GM18498 (cell line): ENCODE measurements around the gene TOP3A.

Source experiments
- ATAC-seq: cut with Tn5 transposase; IDR thresholded peaks from one replicate; pipeline ENCODE4 v1.9.1; 2021; ENCODE audit warnings: mild to moderate bottlenecking, moderate library complexity; ENCODE audit not compliant: unreplicated experiment

Gene TOP3A

DNA sequence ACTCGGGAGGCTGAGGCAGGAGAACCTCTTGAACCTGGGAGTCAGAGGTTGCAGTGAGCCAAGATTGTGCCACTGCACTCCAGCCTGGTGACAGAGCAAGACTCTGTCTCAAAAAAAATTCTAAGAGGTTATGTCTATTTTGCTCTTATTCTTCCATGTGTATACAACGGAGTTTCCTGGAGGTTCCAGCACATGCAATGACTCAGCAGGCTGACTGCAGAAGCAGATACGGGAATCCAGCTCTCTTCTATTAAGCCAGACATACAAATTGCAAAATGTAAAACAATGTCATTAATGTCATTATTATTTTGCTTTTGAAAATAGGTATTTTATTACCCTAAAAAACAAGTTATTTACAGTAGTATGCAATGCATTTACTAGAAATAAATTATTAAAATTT, 35.9 kb downstream of the TOP3A start:
- no peak for ATAC-seq

DNA sequence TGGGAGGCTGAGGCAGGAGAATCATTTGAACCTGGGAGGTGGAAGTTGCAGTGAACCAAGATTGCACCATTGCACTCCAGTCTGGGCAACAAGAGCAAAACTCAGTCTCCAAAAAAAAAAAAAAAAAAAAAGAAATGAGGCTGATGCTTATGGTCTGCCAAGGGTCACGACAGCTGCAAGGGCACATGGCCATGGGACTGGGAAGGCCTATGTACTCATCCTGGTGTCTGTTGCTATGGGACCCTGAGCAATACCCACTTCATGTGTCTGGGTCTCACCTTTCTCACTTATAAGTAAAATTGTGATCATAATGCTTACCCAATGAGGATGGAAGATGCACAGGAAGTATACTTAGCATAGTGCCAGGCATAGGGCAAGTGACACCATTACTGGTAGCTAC, 37.7 kb downstream of the TOP3A start:
- ATAC-seq, result no peak

DNA sequence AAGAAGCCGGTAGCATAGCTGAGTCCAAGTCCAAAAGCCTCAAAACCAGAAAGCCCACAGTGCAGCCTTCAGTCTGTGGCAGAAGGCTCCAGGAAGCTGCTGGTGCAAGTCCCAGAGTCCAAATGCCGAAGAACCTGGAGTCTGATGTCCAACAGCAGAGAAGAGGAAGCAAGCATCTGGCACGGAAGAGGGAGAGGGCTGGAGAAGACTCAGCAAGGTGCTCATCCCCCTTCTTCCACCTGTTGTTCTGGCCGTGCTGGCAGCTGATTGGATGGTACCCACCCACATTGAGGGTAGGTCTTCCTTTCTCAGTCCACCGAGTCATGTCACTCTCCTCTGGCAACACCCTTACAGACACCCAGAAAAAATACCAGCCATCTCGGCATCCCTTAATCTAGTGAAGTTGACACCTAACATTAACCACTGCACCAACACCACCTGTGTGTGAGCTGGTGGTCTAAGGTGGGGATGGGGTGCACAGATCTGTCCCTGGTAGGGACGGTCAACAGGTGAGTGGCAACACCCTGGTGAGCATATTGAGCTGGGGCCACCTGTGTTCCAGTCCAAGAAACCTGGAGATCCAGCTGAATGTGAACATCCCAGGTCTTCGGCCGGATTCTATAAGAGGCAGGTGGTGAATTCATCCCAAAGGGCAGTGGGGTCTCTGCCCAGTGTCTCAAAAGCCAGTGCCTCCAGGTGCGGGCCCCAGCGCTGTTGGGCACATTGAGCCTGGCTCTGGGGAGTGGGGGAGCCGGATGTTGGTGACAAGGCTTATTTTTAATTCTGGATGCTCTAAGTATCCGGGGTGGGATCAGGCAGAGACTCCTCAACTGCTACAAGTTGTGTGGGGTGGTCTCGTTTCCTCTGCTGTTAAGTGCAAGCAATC, 44.5 kb downstream of the TOP3A start:
- ATAC-seq, result no peak

DNA sequence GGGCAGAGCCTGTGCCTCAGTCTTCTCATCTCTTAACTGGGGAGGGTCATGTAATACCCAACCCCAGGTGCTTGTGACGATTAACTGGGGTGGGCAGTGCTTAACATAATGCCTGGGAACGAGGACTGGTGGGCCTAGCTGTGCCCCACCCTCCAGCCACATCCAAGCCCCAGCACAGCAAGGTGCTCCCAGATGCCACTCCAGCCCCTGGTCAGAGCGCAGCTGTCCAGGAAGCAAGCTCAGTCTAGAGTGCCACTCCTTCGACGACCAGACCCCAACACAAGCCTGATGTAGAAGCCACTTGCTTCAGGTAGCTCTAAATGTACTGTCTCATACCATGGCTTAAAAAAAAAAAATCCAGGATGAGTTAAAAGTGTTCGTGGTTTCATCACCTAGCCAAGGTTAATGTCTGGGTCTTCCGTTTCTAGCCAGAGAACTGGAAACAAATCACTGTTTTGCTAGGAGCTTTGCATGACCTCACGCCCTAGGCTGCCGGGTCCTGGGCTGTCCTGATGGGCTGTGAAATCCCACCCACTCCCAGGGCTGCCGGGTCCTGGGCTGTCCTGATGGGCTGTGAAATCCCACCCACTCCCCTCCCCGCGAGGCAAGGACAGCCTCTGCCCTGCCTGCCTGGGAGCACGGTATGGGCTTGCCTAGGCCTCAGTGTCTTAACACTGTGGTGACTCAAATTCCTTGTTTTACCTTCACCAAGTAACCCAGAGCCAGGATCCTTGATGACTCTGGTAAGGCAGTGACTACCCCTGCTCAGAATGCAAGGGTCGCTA, 46.7 kb downstream of the TOP3A start:
- ATAC-seq, result no peak

DNA sequence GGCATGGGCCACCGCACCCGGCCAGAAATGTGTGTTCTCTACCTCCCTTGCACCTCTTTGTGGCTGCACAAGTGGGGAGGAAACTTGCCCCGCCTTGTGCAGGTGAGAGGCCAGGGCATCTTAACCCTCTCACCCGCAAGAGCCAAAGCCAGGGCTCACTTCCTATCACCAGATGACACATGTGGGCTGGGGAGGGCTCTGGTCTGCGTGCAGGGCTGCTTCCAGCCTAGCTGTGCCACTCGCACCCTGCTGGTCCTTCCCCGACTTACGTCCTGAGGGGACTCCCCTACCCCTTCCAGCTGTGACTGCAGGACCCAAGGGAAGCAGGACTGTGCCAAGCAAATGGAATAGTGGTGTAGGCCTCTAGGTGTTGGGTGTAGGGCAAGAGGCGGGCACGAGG, 47.4 kb downstream of the TOP3A start:
- ATAC-seq, result no peak

DNA sequence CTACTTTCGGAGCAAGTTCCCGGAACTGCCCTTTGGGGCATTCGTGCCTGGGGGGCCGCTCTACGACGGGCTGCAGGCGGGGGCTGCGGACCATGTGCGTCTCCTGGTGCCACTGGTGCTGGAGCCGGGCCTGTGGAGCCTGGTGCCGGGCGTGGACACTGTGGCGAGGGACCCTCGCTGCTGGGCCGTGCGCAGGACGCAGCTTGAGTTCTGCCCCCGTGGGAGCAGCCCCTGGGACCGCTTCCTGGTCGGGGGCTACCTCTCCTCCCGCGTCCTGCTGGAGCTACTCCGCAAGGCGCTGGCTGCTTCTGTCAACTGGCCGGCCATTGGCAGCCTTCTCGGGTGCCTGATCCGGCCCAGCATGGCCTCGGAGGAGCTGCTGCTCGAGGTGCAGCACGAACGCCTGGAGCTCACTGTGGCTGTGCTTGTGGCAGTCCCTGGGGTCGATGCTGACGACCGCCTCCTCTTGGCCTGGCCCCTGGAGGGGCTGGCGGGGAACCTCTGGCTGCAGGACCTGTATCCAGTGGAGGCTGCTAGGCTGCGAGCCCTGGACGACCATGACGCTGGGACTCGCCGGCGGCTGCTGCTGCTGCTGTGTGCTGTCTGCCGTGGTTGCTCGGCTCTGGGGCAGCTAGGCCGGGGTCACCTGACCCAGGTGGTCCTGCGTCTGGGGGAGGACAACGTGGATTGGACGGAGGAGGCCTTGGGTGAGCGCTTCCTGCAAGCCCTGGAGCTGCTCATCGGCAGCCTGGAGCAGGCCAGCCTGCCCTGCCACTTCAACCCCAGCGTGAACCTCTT, 50.7 kb downstream of the TOP3A start:
- no peak for ATAC-seq

DNA sequence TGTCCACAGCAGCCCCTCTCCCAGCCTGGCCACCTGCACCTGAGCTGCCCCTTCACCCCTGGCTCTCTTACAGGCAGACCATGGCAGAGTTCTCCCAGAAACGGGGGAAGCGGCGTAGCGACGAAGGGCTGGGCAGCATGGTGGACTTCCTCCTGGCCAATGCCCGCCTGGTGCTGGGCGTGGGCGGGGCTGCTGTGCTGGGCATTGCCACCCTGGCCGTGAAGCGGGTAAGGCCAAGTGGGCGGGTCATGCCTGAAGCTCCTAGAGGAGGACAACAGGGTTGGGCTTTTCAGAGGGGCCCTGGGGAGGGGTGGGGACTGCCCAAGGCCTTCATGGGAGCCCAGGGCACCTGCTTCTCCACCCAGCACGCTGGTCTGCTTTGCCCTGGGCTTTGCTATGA, 52.2 kb downstream of the TOP3A start:
- ATAC-seq, result no peak

DNA sequence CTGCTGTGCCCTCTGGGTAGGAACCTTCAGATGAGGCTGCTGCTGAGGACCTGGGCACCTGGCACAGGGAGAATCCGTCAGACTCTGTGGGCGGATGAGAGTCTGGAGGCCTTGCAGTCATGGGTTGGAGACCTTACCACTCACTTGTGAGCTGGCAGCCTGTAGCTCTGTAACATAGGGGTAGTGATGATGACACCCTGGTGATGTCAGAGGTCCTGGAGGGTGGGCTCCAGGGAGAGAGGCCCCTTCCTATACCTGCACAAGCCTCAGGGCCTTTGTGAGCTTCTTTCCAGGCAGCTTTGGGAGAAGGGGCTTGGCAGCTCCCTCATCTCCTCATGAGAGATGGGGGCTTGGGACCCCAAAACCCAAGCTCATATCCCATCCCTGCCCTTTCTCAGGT, 52.7 kb downstream of the TOP3A start:
- ATAC-seq, result no peak

DNA sequence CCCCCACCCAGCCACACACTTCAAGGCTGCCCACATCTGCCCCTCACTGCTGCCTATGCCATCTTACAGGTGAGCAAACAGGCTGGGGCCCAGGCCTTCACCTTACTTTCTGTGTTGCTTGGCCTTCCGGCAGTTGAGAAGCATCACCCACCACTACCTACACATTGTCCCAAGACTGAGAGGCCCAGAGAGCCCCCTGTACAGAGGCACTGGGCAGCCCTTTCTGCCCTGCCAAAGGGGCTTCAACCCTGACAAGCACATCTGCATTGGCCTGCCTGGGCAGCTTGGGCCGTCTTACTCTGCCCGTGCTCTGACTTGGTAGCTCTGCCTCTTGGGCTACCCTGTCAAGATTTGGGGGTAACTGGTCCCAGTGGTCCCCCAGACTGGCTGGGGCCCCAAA, 53.1 kb downstream of the TOP3A start:
- ATAC-seq, result no peak

DNA sequence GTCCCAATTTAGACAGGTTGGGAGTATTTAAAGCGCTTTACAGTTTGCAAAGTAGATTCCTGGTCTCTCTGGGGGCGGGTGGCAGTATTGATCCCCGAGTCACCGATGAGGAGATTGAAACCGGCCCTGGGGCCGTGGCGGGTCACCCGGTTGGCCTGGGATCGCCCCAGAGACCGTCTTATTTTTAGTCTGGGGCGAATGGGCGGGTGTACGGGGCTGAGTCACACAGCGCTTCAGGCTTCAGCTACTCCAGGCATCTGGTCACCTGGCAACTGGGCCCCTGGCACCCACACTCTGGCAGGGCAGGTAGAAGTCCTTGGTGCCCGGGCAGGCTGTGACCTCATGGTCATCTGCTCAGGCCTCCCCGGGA, 53.7 kb downstream of the TOP3A start:
- ATAC-seq, result peak; percentile 9

DNA sequence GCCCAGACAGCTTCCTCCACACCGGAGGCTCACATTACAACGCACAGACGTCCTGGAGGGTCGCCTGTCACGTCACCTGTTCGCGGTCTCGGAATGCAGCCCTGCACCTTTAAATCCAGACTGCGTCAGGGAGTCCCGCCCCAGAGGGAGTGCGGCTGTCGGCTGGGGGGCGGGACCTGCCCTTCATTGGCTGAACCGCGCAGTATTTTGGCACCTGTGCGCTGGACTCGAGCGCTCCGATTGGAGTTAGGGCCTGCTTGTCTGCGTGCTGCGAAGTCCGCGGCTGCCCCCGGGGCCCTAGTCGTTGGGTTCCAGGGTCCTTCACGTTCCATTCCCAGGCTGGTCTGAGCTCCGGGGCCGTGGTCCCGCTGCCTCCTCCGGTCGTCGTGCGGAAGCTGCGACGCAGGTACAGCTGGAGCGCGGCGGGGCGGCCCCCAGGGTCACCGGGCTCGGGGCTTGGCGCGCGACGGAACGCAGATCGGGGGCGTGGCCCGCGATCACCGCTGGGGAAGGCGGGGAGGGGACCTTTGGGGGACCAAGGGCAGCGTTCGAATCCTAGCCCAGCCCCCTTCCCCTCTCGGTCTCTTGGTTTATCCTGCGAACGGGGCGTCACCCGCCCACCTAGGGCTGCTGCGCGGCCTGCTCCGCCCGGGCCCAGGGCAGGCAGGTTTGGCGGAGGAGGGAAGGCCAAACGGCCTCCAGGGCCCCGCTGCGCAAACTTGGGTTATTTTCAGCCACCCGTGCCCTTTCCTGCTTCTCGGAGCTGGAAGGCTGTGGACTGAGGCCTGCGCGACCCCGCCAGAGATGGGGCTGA, 54.3 kb downstream of the TOP3A start, which contains the start of gene MIEF2:
MIEF2 (plus strand) TSS at position 331 of the 814 bp plus-strand sequence. CDS start 2,059 bp downstream, outside the sequence.
- peak; percentile 81 for ATAC-seq

DNA sequence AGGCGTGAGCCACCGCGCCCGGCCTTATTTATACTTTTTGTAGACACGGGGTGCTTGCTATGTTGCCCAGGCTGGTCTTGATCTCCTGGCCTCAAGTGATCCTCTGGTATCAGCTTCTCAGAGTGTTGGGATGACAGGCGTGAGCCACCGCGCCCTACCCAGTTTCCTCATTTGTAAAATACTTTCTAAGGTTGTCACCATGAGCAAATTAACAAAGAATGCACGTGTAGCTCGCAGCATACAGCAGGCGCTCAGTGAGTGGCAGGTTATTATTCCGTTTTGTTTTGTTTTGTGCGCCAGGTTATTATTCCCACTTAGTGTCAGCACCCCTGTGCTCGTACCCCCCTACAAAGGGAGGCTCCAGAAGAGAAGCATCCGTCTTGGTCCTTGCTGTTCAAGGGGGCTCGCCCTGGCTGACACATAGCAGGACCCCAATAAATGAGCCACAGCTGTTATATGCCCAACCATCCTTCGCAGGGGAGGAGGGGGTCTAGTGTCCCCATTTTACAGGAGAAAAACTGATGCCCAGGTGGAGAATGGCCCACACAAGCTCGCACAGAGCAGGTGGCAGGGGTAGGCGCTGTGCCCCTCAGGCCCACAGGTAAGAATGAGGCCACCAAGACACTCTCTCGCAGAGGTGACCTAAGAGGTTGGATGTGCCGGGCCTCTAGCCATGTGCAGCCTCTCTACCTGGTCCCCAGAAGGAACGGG, 55.0 kb downstream of the TOP3A start:
- ATAC-seq, result no peak

DNA sequence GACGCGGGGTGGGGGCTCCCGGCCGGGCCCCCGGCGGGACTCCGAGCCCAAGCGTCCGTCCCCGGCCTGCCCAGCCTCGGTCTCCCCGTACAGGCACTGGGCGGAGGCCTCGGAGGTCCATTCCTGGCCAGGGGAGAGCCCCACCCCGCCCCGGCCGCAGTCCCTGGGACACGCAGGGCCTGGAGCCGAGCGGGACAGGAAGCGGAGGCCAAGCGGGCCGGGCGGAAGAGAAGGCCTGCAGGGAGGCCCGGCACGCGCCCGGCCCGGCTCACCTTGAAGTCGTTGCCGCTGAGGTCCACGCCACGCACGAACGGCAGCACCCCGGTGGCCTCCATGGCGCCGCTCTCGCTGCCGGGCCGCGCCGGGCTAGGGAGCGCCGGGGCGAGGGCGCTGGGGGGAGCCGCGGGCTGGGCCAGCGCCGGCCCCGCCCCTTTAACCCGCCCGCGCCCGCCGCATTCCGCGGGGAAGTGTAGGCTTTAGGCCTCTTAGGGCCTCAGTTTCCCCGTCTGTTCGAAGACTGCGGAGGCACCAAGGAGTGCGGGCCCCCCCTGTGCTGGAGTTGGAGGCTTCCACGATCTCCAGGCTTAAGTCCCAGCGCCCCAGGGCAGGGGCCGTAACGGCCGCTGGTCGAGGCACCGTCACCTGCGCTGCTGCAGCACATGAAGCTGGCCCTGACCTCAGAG, 56.3 kb downstream of the TOP3A start, which contains the start of gene FLII:
FLII (minus strand) TSS at position 383 of the 683 bp plus-strand sequence; CDS start at position 335, 48 bp downstream.
- peak; percentile 42 for ATAC-seq

DNA sequence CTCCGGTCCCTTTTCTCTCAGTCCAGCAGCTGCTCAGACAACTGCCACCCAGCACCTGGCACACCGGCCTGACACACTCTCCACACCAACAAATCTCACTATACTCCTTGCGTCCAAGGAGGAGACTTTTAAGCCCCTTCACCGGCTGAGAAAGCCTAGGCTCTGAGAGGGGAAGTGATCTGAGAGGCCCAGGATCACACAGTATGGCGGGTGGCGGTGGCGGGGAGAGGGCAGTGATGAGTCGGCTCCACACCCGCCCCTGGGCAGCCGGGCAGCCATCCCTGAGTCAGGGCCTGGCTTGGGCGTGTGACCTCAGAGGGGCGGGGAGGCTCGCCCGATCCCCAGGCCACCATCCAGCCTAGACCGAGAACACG, 56.8 kb downstream of the TOP3A start:
- ATAC-seq, result peak; percentile 30

DNA sequence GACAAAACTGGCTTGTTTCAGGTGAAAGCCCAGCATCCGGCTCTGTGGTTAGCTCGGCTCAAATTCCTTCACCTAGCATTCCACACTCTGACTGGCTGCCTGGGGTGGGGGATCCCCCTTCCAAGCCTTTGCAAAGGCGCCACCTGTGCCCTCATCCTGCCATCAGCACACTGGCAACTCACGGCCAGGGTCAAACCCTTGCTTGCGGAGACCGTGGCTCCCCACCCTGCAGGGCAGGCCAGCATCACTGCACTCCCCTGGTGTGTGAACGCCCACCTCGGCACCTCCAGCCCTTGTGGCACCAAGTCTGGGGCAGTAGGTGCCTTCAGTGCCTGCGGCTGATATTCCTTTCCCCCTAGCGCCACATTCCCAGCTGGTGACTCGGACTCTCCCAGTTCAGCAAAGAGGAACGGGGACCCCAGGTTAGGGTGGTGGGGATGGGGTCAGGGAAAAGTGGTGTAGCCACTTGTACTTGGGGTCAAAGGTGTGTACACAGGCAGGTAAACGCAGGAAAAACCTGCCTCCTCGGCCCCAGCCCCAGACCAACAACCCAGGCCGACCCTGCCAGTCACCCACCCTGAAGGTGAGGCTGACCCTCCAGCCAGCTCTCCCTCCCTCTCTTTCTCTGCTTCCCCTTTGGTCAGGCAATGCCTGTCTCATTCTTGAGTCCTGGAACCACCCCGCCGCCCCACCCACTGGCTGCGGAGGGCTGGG, 57.4 kb downstream of the TOP3A start:
- peak; percentile 3 for ATAC-seq

DNA sequence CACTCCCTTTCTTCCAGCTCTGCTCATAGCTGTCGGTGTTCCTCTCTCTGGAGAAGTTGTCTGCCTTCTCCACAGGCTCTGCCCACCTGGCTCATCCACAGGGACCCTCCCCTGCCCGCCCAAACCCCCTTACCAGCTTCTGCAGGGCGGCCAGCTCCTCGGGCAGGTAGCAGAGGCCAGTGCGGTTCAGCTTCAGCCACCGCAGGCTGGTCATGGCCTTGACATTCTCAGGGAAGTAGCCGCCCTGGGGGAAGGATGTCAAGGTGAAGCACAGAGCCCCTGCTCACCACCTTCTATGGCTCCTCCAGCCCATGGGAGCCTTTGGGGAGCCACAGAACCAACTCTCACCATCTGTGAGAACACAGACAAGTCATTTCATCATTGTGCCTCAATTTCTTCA, 58.0 kb downstream of the TOP3A start:
- ATAC-seq, result no peak

DNA sequence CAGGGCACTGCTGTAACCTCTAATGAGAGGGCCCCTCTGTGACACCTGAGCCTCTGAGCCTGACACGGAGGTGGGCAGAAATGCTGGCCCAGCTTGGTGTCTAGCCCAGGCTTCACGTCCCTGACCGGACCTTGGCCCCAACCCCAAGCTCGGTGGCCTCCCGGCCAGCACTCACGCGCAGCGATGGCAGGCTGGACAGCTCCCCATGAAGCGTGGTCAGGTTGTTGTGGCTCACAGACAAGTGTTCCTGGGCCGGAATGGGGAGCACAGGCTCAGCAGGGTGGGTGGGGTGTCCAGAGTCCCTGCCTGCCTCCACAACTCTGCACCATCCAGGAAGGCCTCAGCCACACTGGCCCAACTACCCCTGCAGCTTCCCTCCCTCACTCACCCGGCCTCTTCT, 58.4 kb downstream of the TOP3A start:
- ATAC-seq, result no peak

DNA sequence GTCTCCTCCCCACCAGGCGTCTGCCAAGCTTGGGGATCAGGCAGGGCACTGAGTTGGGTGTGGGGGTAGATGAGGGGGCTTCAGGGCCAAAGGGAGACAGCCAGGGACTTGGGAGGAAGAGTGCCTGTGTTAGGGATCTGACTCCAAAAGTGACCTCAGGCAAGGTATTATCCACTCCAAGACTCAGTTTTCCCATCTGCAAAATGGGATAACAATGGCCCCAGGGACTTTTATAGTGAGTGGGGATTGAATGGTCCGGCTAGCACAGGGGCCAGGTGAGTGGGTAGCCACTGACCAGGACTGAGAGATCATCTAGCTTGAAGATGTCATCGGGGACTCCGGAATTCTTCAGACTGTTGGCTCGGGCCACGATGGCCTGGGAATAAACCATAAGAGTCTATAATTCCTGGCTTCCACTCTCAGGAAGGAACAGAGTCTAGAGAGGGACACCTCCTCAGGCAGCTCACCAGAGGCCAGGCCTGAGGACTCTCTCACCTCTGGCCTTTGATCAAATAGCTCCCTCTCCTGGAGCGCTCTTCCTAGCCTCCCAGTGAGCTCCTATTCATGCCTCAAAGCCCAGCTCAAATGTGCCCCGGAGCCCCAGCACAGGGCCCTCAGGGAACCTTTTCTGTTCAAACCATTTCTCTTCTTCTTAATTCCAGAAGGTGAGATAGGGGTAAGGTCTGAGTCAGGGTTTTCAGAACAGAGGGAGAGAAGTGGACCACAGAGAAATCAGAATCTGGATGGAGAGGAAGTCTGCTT, 59.7 kb downstream of the TOP3A start:
- ATAC-seq, result no peak
